ENCODE data around the gene TGFBRAP1. TPM values are rescaled to one million over a fixed set of nuclear protein-coding genes. Genes with fewer than 3 reads are reported as not detected.

The TGFBRAP1 gene
- total and polyA plus RNA-seq, 2 donors, result 12.1 to 13.9 TPM

DNA sequence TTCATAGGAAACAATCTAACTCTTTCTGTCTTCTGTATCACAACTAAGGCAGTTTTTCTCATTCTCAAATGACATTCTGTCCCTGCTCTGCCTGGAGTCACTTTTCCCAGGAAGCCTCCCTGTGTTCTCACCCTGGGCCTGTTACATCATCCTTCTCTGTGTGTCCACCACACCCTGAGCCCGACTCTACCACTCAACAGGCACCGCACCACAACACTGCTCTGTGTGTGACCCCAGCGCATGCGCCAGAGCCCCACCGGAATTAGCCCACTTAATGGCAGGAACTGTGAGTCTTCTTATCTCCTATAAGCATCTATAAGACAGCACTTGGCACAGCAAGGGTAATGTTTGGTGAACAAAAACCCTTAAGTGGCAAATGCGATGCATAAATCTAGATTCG is 32.3 kb downstream of the TGFBRAP1 start:
- Histone ChIP-seq H3K27ac (ENCODE audit: low read depth) (no peak overlapping the region), H3K4me3 (ENCODE audit: low read depth, low read length) (no peak overlapping the region), H3K4me1 (ENCODE audit: insufficient read depth) (no peaks in the 10 kb centered on the region), H3K36me3 (ENCODE audit: insufficient read depth) (no peaks in the 10 kb centered on the region)
- DNase-seq (ENCODE audit: extremely low spot score), result no peak
- 89% methylated on average over 7 of the region's 7 CpGs for WGBS

DNA sequence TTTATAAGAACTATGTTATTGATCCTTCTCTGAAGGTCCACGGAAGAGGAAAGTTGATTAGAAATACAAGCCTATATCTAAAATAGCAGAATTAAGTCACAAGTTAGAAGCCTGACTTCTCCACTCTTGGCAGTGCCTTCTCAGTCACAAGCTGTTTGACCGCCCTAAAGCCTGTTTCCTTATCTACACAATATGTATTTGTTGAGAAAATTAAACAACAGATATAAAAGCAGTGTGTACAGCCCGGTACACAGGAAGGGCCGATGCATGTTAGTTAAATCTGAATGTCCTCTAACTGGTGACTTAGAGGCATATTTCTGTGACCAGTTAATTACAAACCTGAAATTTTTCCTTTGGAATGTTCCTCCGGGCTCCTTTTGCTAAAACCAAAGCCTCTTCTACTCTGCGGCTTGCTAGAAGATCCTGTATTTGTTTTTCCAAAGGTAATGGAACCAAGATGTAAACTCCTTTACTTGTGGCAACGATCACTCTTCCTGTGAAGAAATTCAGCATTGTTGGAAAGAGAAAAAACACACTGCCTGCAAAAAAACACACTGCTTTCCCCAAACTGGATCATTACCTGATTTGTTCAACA is 33.4 kb downstream of the TGFBRAP1 start:
- 77% methylated on average over 7 of the region's 7 CpGs for WGBS
- no peaks in the 10 kb centered on the region for H3K4me1 ChIP-seq (ENCODE audit: insufficient read depth)
- DNase-seq (ENCODE audit: extremely low spot score), result no peak
- H3K27ac ChIP-seq (ENCODE audit: low read depth), result no peak overlapping the region
- H3K36me3 ChIP-seq (ENCODE audit: insufficient read depth), result no peaks in the 10 kb centered on the region
- no peak overlapping the region for H3K4me3 ChIP-seq (ENCODE audit: low read depth, low read length)

DNA sequence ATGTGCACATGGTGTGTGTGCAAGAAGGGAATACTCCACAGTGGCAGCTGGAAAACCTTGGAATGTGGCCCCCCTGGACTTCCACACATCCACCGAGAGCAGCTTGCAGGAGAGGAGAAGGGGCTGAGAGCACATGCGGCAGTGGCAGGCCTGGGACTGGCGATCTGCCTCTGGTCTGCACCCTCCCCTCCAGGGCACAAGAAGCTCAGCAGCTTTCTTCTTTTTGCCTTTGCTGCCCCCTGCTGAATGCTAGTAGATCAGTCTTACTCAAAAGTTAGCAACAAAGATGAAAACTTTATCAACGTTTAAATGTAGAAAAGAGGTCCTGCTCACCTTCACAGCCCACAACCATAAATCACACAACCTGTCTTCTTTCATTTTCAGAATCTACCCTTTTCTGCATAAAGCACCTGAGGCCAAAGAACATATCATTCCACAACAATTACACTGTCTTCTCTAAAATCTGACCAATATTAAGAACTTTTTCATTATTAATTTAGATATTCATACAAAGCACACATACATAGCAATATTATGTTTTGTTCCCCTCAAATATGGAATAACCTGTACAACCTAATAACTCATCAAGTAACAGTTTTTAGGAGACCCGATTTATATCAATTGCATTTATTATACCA is 34.6 kb downstream of the TGFBRAP1 start:
- no peak for DNase-seq (ENCODE audit: extremely low spot score)
- no peak overlapping the region for H3K4me3 ChIP-seq (ENCODE audit: low read depth, low read length)
- no peaks in the 10 kb centered on the region for H3K4me1 ChIP-seq (ENCODE audit: insufficient read depth)
- no peak overlapping the region for H3K27ac ChIP-seq (ENCODE audit: low read depth)
- WGBS, result 34% methylated on average over 5 of the region's 5 CpGs
- no peaks in the 10 kb centered on the region for H3K36me3 ChIP-seq (ENCODE audit: insufficient read depth)

DNA sequence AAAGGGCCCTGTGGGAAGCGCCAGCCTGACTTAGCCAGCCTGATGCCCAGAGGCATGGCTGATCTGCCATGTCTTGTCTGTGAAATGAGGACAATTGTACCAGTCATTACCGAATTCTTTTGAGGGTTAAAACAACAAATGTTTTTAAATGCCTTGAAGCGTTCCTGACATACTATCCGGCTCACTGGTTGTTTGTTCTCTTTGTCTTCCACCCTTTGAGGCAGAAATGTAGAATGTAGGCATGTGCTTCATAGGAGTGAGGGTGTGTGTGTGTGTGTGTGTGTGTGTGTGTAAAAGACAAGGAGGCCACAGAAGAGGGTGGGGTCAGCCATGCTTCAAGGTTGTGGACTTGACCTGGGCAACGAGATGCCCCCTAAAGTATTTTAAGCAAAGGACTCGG is 35.5 kb downstream of the TGFBRAP1 start:
- Histone ChIP-seq H3K27ac (ENCODE audit: low read depth) (no peak overlapping the region), H3K4me1 (ENCODE audit: insufficient read depth) (no peaks in the 10 kb centered on the region), H3K36me3 (ENCODE audit: insufficient read depth) (no peaks in the 10 kb centered on the region), H3K4me3 (ENCODE audit: low read depth, low read length) (no peak overlapping the region)
- WGBS, result 86% methylated on average over 6 of the region's 6 CpGs
- DNase-seq (ENCODE audit: extremely low spot score), result no peak

DNA sequence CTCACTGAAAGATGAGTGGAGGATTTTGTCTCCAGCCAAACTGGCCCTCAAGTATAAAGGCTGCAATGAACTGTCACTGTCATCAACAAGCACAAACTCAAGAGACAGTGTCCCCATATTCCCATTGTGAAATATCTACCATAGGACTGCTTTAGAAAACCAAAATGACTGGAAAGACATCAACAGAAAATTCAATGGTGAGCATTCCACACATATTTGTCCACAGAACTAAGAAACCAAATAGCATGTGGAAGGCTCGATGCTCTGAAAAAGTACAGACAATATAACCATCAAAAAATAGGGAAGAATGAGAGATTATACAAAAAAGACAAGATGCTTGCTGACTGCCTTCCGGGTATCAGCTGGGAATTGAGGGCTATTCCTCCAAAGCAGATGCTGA is 37.6 kb downstream of the TGFBRAP1 start:
- H3K4me3 ChIP-seq (ENCODE audit: low read depth, low read length), result no peak overlapping the region
- H3K36me3 ChIP-seq (ENCODE audit: insufficient read depth), result no peaks in the 10 kb centered on the region
- no peak for DNase-seq (ENCODE audit: extremely low spot score)
- 91% methylated on average over 2 of the region's 2 CpGs for WGBS
- no peak overlapping the region for H3K27ac ChIP-seq (ENCODE audit: low read depth)
- H3K4me1 ChIP-seq (ENCODE audit: insufficient read depth), result no peaks in the 10 kb centered on the region

DNA sequence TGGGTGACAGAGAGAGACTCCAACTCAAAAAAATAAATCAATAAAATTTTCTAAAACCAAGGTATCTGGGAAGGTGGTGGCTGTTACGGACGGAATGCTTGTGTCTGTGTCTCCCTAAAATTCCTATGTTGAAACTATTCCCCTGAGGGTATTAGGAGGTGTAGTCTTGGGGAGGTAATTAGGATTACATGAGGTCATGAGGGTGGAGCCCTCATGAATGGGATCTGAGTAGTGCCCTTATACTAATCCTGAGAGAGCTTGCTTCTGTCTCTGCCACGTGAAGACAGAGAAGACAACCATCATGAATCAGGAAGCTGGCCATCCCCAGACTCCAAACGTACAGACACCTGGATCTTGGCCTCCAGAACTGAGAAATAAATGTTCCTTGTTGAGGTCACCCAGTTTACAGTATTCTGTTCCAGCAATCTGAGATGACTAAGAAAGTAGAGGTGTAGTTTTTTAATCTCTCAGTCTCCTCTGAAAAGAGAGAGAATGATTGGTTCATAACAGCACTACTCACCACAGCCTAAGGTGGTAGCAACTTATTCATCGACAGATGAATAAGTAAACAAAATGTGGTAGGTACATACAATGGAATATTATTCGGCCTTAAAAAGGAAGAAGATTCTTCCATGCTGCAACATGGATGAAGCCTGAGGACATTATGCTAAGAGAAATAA is 38.4 kb downstream of the TGFBRAP1 start:
- Histone ChIP-seq H3K36me3 (ENCODE audit: insufficient read depth) (no peaks in the 10 kb centered on the region), H3K4me1 (ENCODE audit: insufficient read depth) (no peaks in the 10 kb centered on the region), H3K27ac (ENCODE audit: low read depth) (no peak overlapping the region), H3K4me3 (ENCODE audit: low read depth, low read length) (no peak overlapping the region)
- no peak for DNase-seq (ENCODE audit: extremely low spot score)
- 93% methylated on average over 6 of the region's 6 CpGs for WGBS

DNA sequence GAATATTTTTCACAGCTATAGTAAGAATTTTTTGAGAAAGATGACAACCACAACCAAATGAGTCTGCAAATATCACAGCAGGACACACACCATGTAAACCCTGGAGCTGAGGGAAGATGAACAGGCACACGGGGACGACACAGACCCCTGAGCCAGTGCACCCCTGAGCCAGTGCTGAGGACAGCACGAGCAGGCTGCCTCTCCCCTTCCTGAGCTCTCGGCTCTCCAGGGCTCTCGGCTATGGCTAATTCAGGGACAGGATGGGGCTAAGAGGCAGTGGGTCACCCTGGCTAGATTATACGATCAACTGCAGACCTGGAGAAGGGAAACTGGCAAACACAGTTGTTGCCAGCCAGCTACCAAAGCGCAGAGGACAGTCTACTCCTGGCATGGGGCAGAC is 41.4 kb downstream of the TGFBRAP1 start:
- Histone ChIP-seq H3K4me3 (ENCODE audit: low read depth, low read length) (no peak overlapping the region), H3K4me1 (ENCODE audit: insufficient read depth) (no peaks in the 10 kb centered on the region), H3K27ac (ENCODE audit: low read depth) (no peak overlapping the region), H3K36me3 (ENCODE audit: insufficient read depth) (peaks cover 5% of the 10 kb centered on the region)
- DNase-seq (ENCODE audit: extremely low spot score), result no peak
- WGBS, result 83% methylated on average over 7 of the region's 7 CpGs

DNA sequence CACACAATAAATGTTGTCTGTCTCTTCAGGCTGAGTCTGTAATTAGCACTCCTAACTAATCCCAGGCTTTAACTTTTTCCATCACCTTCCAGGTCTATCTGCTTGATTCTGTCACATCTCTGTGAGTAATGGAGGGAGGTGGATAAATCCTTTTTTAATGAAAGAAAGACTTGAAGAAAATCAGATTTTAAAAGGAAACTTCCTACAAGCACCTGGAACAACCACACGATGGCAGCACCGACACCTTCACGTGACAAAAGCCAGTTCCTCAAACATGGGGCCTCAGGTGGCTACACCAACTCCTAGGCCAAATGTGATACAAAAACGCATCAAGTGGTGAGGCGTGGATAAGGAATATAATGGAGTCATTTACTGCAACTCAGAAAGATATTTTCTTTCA is 41.8 kb downstream of the TGFBRAP1 start:
- WGBS, result 59% methylated on average over 5 of the region's 5 CpGs
- no peak for DNase-seq (ENCODE audit: extremely low spot score)
- H3K36me3 ChIP-seq (ENCODE audit: insufficient read depth), result peaks cover 5% of the 10 kb centered on the region
- H3K4me3 ChIP-seq (ENCODE audit: low read depth, low read length), result no peak overlapping the region
- no peak overlapping the region for H3K27ac ChIP-seq (ENCODE audit: low read depth)
- H3K4me1 ChIP-seq (ENCODE audit: insufficient read depth), result no peaks in the 10 kb centered on the region

DNA sequence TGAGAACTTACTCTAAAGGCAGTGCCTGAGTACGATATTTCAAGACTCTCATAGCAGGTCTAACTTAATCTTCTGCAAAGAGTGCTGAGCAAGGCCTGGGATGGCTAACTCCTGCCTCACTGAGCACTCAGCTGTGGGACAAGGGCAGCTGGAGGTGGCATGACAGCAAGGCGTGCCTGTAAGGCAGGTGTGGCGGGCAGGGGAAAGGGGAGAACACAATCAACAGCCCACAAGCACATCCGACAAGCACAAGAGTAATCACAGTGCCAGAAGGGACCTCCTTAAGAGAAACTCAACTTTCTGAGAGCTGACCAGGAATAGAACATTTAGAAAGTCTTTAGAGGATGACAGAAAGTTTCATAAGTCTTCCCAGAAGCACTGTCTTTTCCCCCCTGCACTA is 46.0 kb downstream of the TGFBRAP1 start:
- no peak for DNase-seq (ENCODE audit: extremely low spot score)
- Histone ChIP-seq H3K27ac (ENCODE audit: low read depth) (no peak overlapping the region), H3K4me3 (ENCODE audit: low read depth, low read length) (no peak overlapping the region), H3K4me1 (ENCODE audit: insufficient read depth) (no peaks in the 10 kb centered on the region), H3K36me3 (ENCODE audit: insufficient read depth) (peaks cover 5% of the 10 kb centered on the region)
- 79% methylated on average over 4 of the region's 4 CpGs for WGBS

DNA sequence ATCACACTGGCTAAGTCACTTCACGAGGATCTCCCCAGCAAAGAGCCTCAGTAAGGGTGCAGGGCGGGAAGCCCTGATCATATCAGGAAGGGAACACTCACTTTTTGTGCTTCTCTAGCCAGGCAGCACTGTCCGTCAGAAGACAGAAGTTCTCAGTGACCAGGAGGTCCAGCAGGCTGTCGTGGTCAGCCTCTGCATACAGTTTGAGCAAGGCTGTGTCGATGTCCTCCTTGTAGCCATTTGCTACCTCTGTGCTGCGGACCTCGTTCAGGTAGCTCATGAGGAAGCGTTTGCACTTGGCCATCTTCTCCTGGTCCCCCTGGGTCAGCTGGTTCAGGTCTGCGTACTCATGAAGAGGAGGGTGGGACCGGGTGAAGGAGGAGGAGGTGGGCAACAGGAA is 49.3 kb downstream of the TGFBRAP1 start:
- H3K36me3 ChIP-seq (ENCODE audit: insufficient read depth), result peaks cover 4% of the 10 kb centered on the region
- H3K4me1 ChIP-seq (ENCODE audit: insufficient read depth), result no peaks in the 10 kb centered on the region
- H3K4me3 ChIP-seq (ENCODE audit: low read depth, low read length), result no peak overlapping the region
- no peak for DNase-seq (ENCODE audit: extremely low spot score)
- WGBS, result 89% methylated on average over 10 of the region's 10 CpGs
- H3K27ac ChIP-seq (ENCODE audit: low read depth), result no peak overlapping the region

DNA sequence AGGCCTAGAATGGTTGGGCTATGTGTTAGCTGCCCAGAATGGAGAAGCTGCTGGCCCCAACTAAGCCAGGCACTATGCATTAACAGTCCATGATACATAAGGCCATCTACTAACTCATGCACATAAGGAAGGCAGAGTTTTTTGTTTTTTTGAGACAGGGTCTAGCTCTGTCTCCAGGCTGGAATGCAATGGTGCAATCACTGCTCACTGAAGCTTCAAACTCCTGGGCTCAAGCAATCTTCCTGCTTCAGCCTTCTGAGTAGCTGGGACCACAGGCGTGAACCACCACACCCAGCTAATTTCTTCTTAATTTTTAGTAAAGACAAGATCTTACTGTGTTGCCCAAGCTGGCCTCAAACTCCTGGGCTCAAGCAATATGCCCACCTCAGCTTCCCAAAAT is 50.4 kb downstream of the TGFBRAP1 start:
- DNase-seq (ENCODE audit: extremely low spot score), result no peak
- Histone ChIP-seq H3K4me3 (ENCODE audit: low read depth, low read length) (no peak overlapping the region), H3K4me1 (ENCODE audit: insufficient read depth) (no peaks in the 10 kb centered on the region), H3K36me3 (ENCODE audit: insufficient read depth) (peaks cover 3% of the 10 kb centered on the region), H3K27ac (ENCODE audit: low read depth) (no peak overlapping the region)
- 100% methylated on average over 1 of the region's 1 CpG for WGBS

DNA sequence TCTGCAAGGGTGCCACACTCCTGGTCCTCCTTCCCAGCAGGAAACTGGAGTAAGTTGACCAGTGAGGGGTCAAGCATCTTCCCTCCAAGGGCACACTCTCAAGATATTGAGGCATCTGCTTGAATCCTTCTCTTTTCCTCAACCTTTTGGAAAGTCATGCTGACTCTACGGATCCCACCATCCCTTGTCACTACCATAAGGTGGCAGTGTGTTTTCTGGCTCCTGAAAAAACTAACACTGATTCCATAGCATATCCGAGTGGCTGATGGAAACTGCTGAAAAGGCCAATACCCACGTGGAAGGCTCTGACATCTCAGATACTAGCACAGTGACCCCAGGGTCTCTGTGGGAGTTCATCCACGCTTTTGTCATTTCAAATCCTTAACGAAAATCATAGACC is 50.9 kb downstream of the TGFBRAP1 start:
- no peak overlapping the region for H3K27ac ChIP-seq (ENCODE audit: low read depth)
- H3K4me1 ChIP-seq (ENCODE audit: insufficient read depth), result no peaks in the 10 kb centered on the region
- no peak overlapping the region for H3K4me3 ChIP-seq (ENCODE audit: low read depth, low read length)
- WGBS, result 65% methylated on average over 5 of the region's 5 CpGs
- no peak for DNase-seq (ENCODE audit: extremely low spot score)
- H3K36me3 ChIP-seq (ENCODE audit: insufficient read depth), result peaks cover 3% of the 10 kb centered on the region

DNA sequence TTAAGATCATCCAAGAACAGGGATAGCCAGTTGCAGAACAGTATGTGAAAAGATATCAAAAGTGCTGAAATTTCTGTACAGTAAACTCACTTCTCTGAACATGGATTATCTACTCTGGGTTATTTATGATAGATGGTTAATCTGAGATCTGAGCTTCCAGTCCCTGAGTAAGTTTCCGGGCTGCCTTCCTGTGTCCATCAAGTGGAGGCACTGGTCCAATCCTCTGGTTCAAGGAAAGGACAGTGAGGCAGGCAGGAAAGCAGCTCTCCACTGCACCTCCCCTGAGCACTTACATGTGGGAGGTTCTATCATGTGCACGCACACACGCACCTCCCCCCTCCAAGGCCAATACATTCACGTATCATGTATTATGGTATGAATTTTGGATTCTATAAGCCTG is 55.5 kb downstream of the TGFBRAP1 start:
- no peak for DNase-seq (ENCODE audit: extremely low spot score)
- H3K27ac ChIP-seq (ENCODE audit: low read depth), result no peak overlapping the region
- 76% methylated on average over 4 of the region's 4 CpGs for WGBS
- peaks cover 3% of the 10 kb centered on the region for H3K36me3 ChIP-seq (ENCODE audit: insufficient read depth)
- H3K4me3 ChIP-seq (ENCODE audit: low read depth, low read length), result no peak overlapping the region
- no peaks in the 10 kb centered on the region for H3K4me1 ChIP-seq (ENCODE audit: insufficient read depth)

DNA sequence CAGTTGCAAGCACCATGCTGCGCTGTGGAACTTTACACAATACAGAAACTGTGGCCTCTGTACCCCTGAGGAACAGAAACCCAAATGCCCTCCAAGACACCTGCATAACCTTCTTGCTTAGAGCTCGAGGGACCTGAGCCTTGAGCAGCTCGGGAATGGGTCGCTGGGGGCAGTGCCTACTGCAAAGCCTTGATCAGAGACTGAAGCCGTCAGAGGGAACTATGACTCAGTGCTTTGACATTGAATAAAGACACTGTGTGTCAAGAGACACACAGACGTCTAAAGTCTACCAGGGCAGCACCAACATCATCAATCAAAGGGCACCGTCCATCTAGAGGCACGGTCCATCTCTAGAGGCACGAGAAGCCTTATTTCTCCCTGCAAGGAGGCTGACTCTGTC is 57.4 kb downstream of the TGFBRAP1 start:
- 89% methylated on average over 9 of the region's 9 CpGs for WGBS
- Histone ChIP-seq H3K4me3 (ENCODE audit: low read depth, low read length) (no peak overlapping the region), H3K36me3 (ENCODE audit: insufficient read depth) (peaks cover 3% of the 10 kb centered on the region), H3K4me1 (ENCODE audit: insufficient read depth) (no peaks in the 10 kb centered on the region), H3K27ac (ENCODE audit: low read depth) (no peak overlapping the region)
- no peak for DNase-seq (ENCODE audit: extremely low spot score)

Data from urinary bladder (tissue), 4 donors.